IMR-90 (cell line): Measurements from ENCODE around the gene ADAMTS14.

Source experiments
- CEBPB ChIP-seq: IDR thresholded peaks from 2 replicates; pipeline ENCODE4 v1.6.1; 2012; ENCODE audit warnings: low read depth, low read length, improper control_type of control experiment
- CHD1 ChIP-seq: IDR thresholded peaks from 2 replicates; pipeline ENCODE4 v1.6.1; 2012; ENCODE audit warnings: low read depth, low read length, improper control_type of control experiment
- FOS ChIP-seq: fragments of 150-350 bp; IDR thresholded peaks from 2 replicates; pipeline ENCODE4 v1.6.1; 2016; ENCODE audit warnings: low read depth, low read length
- MAFK ChIP-seq: IDR thresholded peaks from 2 replicates; pipeline ENCODE4 v1.6.1; 2012; ENCODE audit warnings: low read depth, low read length, improper control_type of control experiment
- MXI1 ChIP-seq: IDR thresholded peaks from 2 replicates; pipeline ENCODE4 v1.6.1; 2012; ENCODE audit warnings: low read depth, mild to moderate bottlenecking, low read length, moderate library complexity, borderline replicate concordance
- POLR2A ChIP-seq: IDR thresholded peaks from 2 replicates; pipeline ENCODE4 v1.6.1; 2012; ENCODE audit warnings: mild to moderate bottlenecking, low read depth, low read length
- RAD21 ChIP-seq: IDR thresholded peaks from 2 replicates; pipeline ENCODE4 v1.6.1; 2012; ENCODE audit warnings: low read length, improper control_type of control experiment
- RCOR1 ChIP-seq: IDR thresholded peaks from 2 replicates; pipeline ENCODE4 v1.6.1; 2012; ENCODE audit warnings: mild to moderate bottlenecking, low read length, improper control_type of control experiment; ENCODE audit not compliant: insufficient replicate concordance
- RFX5 ChIP-seq: IDR thresholded peaks from 2 replicates; pipeline ENCODE4 v1.8.0; 2012; ENCODE audit warnings: low read depth, mild to moderate bottlenecking, low read length, moderate library complexity
- SMC3 ChIP-seq: fragments of 150-350 bp; IDR thresholded peaks from 2 replicates; pipeline ENCODE4 v1.6.1; 2016; ENCODE audit warnings: low read depth, mild to moderate bottlenecking, antibody characterized with exemption, low read length, moderate library complexity
- TF ChIP-seq, protein P1 (sequence below): conservative IDR thresholded peaks from 2 replicates; pipeline ENCODE4 v1.5.1; 2012; ENCODE audit warnings: mild to moderate bottlenecking, low read depth, low read length, improper control_type of control experiment
- TF ChIP-seq, protein P2 (sequence below): fragments of 150-350 bp; IDR thresholded peaks from 2 replicates; pipeline ENCODE4 v1.6.1; 2017; ENCODE audit warnings: mild to moderate bottlenecking, antibody characterized with exemption, low read length, low read depth
- TF ChIP-seq, protein P3 (sequence below): fragments of 150-350 bp; IDR thresholded peaks from 2 replicates; pipeline ENCODE4 v1.6.1; 2016; ENCODE audit warnings: low read depth, mild to moderate bottlenecking, low read length, moderate library complexity, borderline replicate concordance

DNA sequence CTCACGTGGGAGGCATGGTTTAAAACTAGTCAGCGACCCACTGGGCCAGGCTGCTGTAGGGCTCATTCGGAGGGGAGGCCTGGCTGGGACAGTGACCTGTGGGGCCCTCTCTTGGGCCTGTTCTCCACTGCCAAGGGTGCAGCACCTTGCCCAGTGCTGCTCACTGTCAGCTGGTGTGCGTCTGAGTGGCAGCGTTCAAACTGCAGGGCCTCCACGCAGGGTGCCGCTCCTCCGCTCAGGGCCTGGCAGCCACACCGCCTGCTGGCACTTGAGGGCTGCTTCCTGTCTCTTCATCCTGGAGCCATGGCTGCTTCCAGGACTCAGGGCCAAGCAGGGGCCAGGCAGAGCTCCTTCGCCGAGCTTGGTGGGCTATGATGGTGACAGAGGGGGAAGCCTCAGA, 18.3 kb downstream of the ADAMTS14 start:
- TF ChIP-seq, protein P1, sequence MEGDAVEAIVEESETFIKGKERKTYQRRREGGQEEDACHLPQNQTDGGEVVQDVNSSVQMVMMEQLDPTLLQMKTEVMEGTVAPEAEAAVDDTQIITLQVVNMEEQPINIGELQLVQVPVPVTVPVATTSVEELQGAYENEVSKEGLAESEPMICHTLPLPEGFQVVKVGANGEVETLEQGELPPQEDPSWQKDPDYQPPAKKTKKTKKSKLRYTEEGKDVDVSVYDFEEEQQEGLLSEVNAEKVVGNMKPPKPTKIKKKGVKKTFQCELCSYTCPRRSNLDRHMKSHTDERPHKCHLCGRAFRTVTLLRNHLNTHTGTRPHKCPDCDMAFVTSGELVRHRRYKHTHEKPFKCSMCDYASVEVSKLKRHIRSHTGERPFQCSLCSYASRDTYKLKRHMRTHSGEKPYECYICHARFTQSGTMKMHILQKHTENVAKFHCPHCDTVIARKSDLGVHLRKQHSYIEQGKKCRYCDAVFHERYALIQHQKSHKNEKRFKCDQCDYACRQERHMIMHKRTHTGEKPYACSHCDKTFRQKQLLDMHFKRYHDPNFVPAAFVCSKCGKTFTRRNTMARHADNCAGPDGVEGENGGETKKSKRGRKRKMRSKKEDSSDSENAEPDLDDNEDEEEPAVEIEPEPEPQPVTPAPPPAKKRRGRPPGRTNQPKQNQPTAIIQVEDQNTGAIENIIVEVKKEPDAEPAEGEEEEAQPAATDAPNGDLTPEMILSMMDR, result no peak
- TF ChIP-seq RAD21, result no peak
- TF ChIP-seq RFX5, result no peak
- TF ChIP-seq, protein P2, sequence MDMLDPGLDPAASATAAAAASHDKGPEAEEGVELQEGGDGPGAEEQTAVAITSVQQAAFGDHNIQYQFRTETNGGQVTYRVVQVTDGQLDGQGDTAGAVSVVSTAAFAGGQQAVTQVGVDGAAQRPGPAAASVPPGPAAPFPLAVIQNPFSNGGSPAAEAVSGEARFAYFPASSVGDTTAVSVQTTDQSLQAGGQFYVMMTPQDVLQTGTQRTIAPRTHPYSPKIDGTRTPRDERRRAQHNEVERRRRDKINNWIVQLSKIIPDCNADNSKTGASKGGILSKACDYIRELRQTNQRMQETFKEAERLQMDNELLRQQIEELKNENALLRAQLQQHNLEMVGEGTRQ, result no peak
- TF ChIP-seq POLR2A, result no peak
- TF ChIP-seq FOS, result no peak
- no peak for TF ChIP-seq RCOR1
- no peak for TF ChIP-seq MAFK
- TF ChIP-seq SMC3, result no peak
- TF ChIP-seq CHD1, result no peak
- TF ChIP-seq MXI1, result no peak
- TF ChIP-seq, protein P3, sequence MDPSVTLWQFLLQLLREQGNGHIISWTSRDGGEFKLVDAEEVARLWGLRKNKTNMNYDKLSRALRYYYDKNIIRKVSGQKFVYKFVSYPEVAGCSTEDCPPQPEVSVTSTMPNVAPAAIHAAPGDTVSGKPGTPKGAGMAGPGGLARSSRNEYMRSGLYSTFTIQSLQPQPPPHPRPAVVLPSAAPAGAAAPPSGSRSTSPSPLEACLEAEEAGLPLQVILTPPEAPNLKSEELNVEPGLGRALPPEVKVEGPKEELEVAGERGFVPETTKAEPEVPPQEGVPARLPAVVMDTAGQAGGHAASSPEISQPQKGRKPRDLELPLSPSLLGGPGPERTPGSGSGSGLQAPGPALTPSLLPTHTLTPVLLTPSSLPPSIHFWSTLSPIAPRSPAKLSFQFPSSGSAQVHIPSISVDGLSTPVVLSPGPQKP, result no peak
- TF ChIP-seq CEBPB, result no peak
